HCT116 (cell line): ENCODE results near the gene BYSL. TPM values are rescaled to one million over a fixed set of nuclear protein-coding genes. Genes with fewer than 3 reads are reported as not detected.

Experiments
- ATAC-seq: fragments of 200-7000 bp; cut with Tn5 transposase; 2 replicates; pipeline ENCODE4 v1.9.1; 2020; ENCODE audit warnings: mild to moderate bottlenecking, moderate library complexity
- BruUV-seq: library from RNA; stranded (reverse); fragments of 400-500 nt; replicated peaks from 2 replicates; lab custom pipeline; 2021; lab: Mats Ljungman, UMichigan
- CTCF ChIA-PET: fragments of 300-600 bp; sonication (Branson Sonifier 250); formaldehyde crosslinking; loops from one replicate; lab custom pipeline; 2021; ENCODE audit warnings: antibody characterized with exemption; lab: Charles Lee
- POLR2A ChIA-PET: fragments of 300-600, 350-600 bp; sonication (Branson Sonifier 250); formaldehyde crosslinking; loops from one replicate; lab custom pipeline; 2021; ENCODE audit warnings: antibody characterized with exemption; lab: Charles Lee
- RAD21 ChIA-PET, 2 experiments: fragments of 300-600 bp; sonication (Branson Sonifier 250); formaldehyde crosslinking; loops; one replicate each; lab custom pipeline; 2023; ENCODE audit warnings: low total read pairs in 2 of 2; ENCODE audit not compliant: uncharacterized antibody in 2 of 2, unreplicated experiment in 2 of 2, low non-redundant PET in 1 of 2; lab: Charles Lee
- DNase-seq: peaks from one replicate; pipeline ENCODE4 v3.0.0-alpha.2; 2010; ENCODE audit warnings: low read depth, low spot score
- H2AFZ ChIP-seq: fragments of 200-600 bp; shearing (Covaris generic), sonication (generic); 2 replicates; pipeline ENCODE4 v1.6.1; 2017; ENCODE audit warnings: low read depth, mixed run types, mixed read lengths, antibody characterized with exemption, low read length; ENCODE audit not compliant: poor library complexity, severe bottlenecking
- H3K27ac ChIP-seq: 2 replicates; pipeline ENCODE4 v1.5.1; 2012; ENCODE audit warnings: low read depth, low read length
- H3K27me3 ChIP-seq: fragments of 200-600 bp; sonication (generic); 2 replicates; pipeline ENCODE4 v1.6.1; 2016; ENCODE audit warnings: mixed run types, low read length, mixed read lengths; ENCODE audit not compliant: insufficient read depth
- H3K36me3 ChIP-seq, 2 experiments: fragments of 200-500 bp in 1 of 2; fragments of 200-600 bp in 1 of 2; sonication (Bioruptor generic) in 1 of 2; sonication (generic) in 1 of 2; 2 replicates each; pipeline versions ENCODE4 v1.5.1 to v1.6.1; 2014 to 2016; ENCODE audit warnings: low read length in 2 of 2, inconsistent platforms in 1 of 2, mixed read lengths in 1 of 2, mixed run types in 1 of 2; ENCODE audit not compliant: insufficient read depth in 2 of 2, control insufficient read depth in 1 of 2
- H3K4me1 ChIP-seq, 2 experiments: fragments of 200-600 bp in 1 of 2; sonication (generic) in 1 of 2; 2 replicates each; pipeline versions ENCODE4 v1.5.1 to v1.6.1; 2012 to 2017; ENCODE audit warnings: low read length in 2 of 2, inconsistent platforms in 1 of 2, mild to moderate bottlenecking in 1 of 2, mixed read lengths in 1 of 2, mixed run types in 1 of 2, moderate library complexity in 1 of 2; ENCODE audit not compliant: insufficient read depth in 2 of 2, control insufficient read depth in 1 of 2
- H3K4me2 ChIP-seq: fragments of 200-600 bp; sonication (generic); 2 replicates; pipeline ENCODE4 v1.6.1; 2017; ENCODE audit warnings: mixed run types, low read length, mixed read lengths
- H3K4me3 ChIP-seq, 2 experiments: fragments of 200-600 bp in 1 of 2; sonication (generic) in 1 of 2; replicated peaks in 1 of 2; 2 replicates each; pipeline ENCODE4 v1.5.1; 2011 to 2016; ENCODE audit warnings: low read length in 2 of 2, control low read depth in 1 of 2, low read depth in 1 of 2, mild to moderate bottlenecking in 1 of 2, mixed read lengths in 1 of 2, mixed run types in 1 of 2
- H3K79me2 ChIP-seq: fragments of 200-600 bp; sonication (generic); 2 replicates; pipeline ENCODE4 v1.6.1; 2017; ENCODE audit warnings: mild to moderate bottlenecking, mixed run types, low read length, moderate library complexity, mixed read lengths; ENCODE audit not compliant: insufficient read depth
- H3K9ac ChIP-seq: fragments of 200-600 bp; sonication (generic); 2 replicates; pipeline ENCODE4 v1.6.1; 2016; ENCODE audit warnings: low read length, mixed read lengths
- H3K9me2 ChIP-seq: fragments of 200-600 bp; sonication (generic), shearing (Covaris generic); 2 replicates; pipeline ENCODE4 v1.6.1; 2017; ENCODE audit warnings: mixed run types, mild to moderate bottlenecking, moderate library complexity; ENCODE audit not compliant: insufficient read depth
- H3K9me3 ChIP-seq, 2 experiments: fragments of 200-500 bp in 1 of 2; fragments of 200-600 bp in 1 of 2; sonication (Bioruptor generic) in 1 of 2; sonication (generic) in 1 of 2; 2 replicates each; pipeline ENCODE4 v1.6.1; 2014 to 2017; ENCODE audit warnings: low read length in 2 of 2, mixed read lengths in 2 of 2, inconsistent platforms in 1 of 2, low read depth in 1 of 2, mild to moderate bottlenecking in 1 of 2, mixed run types in 1 of 2, moderate library complexity in 1 of 2; ENCODE audit not compliant: control insufficient read depth in 1 of 2, insufficient read depth in 1 of 2
- H4K20me1 ChIP-seq: fragments of 200-600 bp; sonication (generic), shearing (Covaris generic); 2 replicates; pipeline ENCODE4 v1.6.1; 2017; ENCODE audit warnings: mixed run types, mild to moderate bottlenecking, moderate library complexity; ENCODE audit not compliant: insufficient read depth
- CBX3 ChIP-seq: IDR thresholded peaks from 2 replicates; pipeline ENCODE4 v1.6.1; 2012; ENCODE audit warnings: low read depth
- CEBPB ChIP-seq: IDR thresholded peaks from 2 replicates; pipeline ENCODE4 v1.6.1; 2012; ENCODE audit warnings: low read depth
- EGR1 ChIP-seq: IDR thresholded peaks from 2 replicates; pipeline ENCODE4 v1.6.1; 2012; ENCODE audit warnings: low read depth
- ELF1 ChIP-seq: IDR thresholded peaks from 2 replicates; pipeline ENCODE4 v1.6.1; 2012; ENCODE audit warnings: low read depth, borderline replicate concordance
- EZH2 ChIP-seq: fragments of 200-600 bp; sonication (generic); IDR thresholded peaks from 2 replicates; pipeline ENCODE4 v1.6.1; 2017; ENCODE audit warnings: antibody characterized with exemption, mixed run types
- FOSL1 ChIP-seq: IDR thresholded peaks from 2 replicates; pipeline ENCODE4 v1.6.1; 2012; ENCODE audit warnings: low read depth
- RAD21 ChIP-seq: IDR thresholded peaks from 2 replicates; pipeline ENCODE4 v1.6.1; 2012; ENCODE audit warnings: low read depth, mild to moderate bottlenecking
- TCF7L2 ChIP-seq: IDR thresholded peaks from 2 replicates; pipeline ENCODE4 v1.7.0; 2011; ENCODE audit warnings: borderline replicate concordance, inconsistent platforms; ENCODE audit not compliant: insufficient read depth, insufficient read length; ENCODE audit errors: extremely low read depth
- ZFX ChIP-seq: fragments of 450-650 bp; IDR thresholded peaks from 2 replicates; pipeline ENCODE4 v1.6.1; 2017
- intact Hi-C: fragments of 100-400 bp; cut with micrococcal nuclease; formaldehyde crosslinking; loops from 2 replicates; pipeline ENCODE4 v1.10.0; 2022
- total RNA-seq: library from RNA; stranded (reverse); gene quantifications from one replicate; pipeline ENCODE4 v1.2.1, GENCODE V29; 2021; ENCODE audit not compliant: unreplicated experiment
- TF ChIP-seq, protein P1 (sequence below): IDR thresholded peaks from 2 replicates; pipeline ENCODE4 v1.6.1; 2012
- TF ChIP-seq, protein P2 (sequence below): IDR thresholded peaks from 2 replicates; pipeline ENCODE4 v1.6.1; 2012; ENCODE audit warnings: low read depth
- TF ChIP-seq, protein P3 (sequence below): IDR thresholded peaks from 2 replicates; pipeline ENCODE4 v1.6.1; 2012

The BYSL gene
- total RNA-seq, 1 experiment from 2014 or later: 55.7 TPM

DNA sequence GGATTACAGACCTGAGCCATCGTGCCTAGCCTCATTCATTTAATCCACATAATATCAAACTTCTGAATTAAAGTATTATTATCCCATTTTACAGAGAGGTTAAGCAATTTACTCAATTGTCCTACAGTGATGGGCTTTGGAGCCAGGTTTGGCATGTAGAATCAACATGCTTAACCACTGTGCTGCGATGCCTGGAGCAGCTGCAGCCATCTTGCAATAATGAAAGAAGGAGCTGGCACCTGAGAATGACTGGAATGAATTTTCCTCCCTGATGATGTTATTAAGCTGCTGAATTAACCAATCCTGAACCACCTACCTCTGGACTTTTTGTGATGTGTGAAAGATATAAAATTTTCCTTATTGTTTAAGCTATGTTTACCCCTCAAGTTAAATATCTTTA, 33.4 kb downstream of the BYSL start:
- ATAC-seq (no peak), DNase-seq (no peak)
- BruUV-seq: no TSS peak
- no peaks in the 10 kb centered on the region for H3K4me1 ChIP-seq
- CTCF ChIA-PET: no interaction called here
- TF ChIP-seq CBX3 (no peak), TCF7L2 (no peak), FOSL1 (no peak), RAD21 (no peak), CEBPB (no peak), EZH2 (no peak), ZFX (no peak), EGR1 (no peak), ELF1 (no peak)
- TF ChIP-seq, protein P1, sequence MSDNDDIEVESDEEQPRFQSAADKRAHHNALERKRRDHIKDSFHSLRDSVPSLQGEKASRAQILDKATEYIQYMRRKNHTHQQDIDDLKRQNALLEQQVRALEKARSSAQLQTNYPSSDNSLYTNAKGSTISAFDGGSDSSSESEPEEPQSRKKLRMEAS: no peak
- TF ChIP-seq, protein P2, sequence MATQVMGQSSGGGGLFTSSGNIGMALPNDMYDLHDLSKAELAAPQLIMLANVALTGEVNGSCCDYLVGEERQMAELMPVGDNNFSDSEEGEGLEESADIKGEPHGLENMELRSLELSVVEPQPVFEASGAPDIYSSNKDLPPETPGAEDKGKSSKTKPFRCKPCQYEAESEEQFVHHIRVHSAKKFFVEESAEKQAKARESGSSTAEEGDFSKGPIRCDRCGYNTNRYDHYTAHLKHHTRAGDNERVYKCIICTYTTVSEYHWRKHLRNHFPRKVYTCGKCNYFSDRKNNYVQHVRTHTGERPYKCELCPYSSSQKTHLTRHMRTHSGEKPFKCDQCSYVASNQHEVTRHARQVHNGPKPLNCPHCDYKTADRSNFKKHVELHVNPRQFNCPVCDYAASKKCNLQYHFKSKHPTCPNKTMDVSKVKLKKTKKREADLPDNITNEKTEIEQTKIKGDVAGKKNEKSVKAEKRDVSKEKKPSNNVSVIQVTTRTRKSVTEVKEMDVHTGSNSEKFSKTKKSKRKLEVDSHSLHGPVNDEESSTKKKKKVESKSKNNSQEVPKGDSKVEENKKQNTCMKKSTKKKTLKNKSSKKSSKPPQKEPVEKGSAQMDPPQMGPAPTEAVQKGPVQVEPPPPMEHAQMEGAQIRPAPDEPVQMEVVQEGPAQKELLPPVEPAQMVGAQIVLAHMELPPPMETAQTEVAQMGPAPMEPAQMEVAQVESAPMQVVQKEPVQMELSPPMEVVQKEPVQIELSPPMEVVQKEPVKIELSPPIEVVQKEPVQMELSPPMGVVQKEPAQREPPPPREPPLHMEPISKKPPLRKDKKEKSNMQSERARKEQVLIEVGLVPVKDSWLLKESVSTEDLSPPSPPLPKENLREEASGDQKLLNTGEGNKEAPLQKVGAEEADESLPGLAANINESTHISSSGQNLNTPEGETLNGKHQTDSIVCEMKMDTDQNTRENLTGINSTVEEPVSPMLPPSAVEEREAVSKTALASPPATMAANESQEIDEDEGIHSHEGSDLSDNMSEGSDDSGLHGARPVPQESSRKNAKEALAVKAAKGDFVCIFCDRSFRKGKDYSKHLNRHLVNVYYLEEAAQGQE: no peak
- TF ChIP-seq, protein P3, sequence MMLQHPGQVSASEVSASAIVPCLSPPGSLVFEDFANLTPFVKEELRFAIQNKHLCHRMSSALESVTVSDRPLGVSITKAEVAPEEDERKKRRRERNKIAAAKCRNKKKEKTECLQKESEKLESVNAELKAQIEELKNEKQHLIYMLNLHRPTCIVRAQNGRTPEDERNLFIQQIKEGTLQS: no peak
- no peaks in the 10 kb centered on the region for H3K9me3 ChIP-seq
- H3K27me3 ChIP-seq: no peaks in the 10 kb centered on the region
- no peak overlapping the region for H3K27ac ChIP-seq
- no peaks in the 10 kb centered on the region for H3K9me2 ChIP-seq
- no peak overlapping the region for H3K4me3 ChIP-seq
- POLR2A ChIA-PET: no interaction called here
- no peaks in the 10 kb centered on the region for H4K20me1 ChIP-seq
- no peak overlapping the region for H2AFZ ChIP-seq
- intact Hi-C loops: no loop called here
- RAD21 ChIA-PET: no interaction called here
- no peaks in the 10 kb centered on the region for H3K36me3 ChIP-seq
- no peaks in the 10 kb centered on the region for H3K79me2 ChIP-seq
- no peak overlapping the region for H3K4me2 ChIP-seq
- H3K9ac ChIP-seq: no peak overlapping the region
